B cell (primary cell): Measurements from ENCODE around the gene DCBLD2. TPM values are rescaled to one million over a fixed set of nuclear protein-coding genes. Genes with fewer than 3 reads are reported as not detected.

ENCODE experiments used
- ATAC-seq: fragments of 200-7000 bp; cut with Tn5 transposase; one replicate; pipeline ENCODE4 v1.10.0; 2021; ENCODE audit warnings: low read depth, mild to moderate bottlenecking, moderate number of reproducible peaks, moderate library complexity
- CTCF ChIA-PET: fragments of 350-600 bp; sonication (Branson Sonifier 250); formaldehyde crosslinking; loops from one replicate; lab custom pipeline; 2021; ENCODE audit warnings: antibody characterized with exemption, inconsistent platforms; lab: Charles Lee
- POLR2A ChIA-PET: fragments of 350-600 bp; sonication (Branson Sonifier 250); formaldehyde crosslinking; loops from one replicate; lab custom pipeline; 2021; ENCODE audit warnings: antibody characterized with exemption; lab: Charles Lee
- DNase-seq: peaks from one replicate; pipeline ENCODE4 v3.0.0; 2013
- H2AFZ ChIP-seq: 2 replicates; pipeline ENCODE4 v1.6.1; 2012; ENCODE audit warnings: mild to moderate bottlenecking, low read depth, low read length; ENCODE audit not compliant: insufficient read depth, poor library complexity, severe bottlenecking
- H3K27ac ChIP-seq, 2 donors: 1 replicate in 1 of 2; 2 replicates in 1 of 2; pipeline ENCODE4 v1.5.1; 2012 to 2013; ENCODE audit warnings: low read length in 2 of 2, mild to moderate bottlenecking in 2 of 2, moderate library complexity in 1 of 2
- H3K27me3 ChIP-seq, 4 experiments: fragments of 200-600 bp in 1 of 4; sonication (generic) in 1 of 4; replicated peaks in 1 of 4; 1 replicate in 2 of 4; 2 replicates in 2 of 4; pipeline versions ENCODE4 v1.6.1 to v1.7.0; 2013 to 2016; ENCODE audit warnings: low read length in 3 of 4, mild to moderate bottlenecking in 2 of 4, mixed read lengths in 1 of 4, moderate library complexity in 1 of 4; ENCODE audit not compliant: insufficient read depth in 4 of 4, control insufficient read depth in 3 of 4; ENCODE audit errors: control extremely low read depth in 1 of 4
- H3K36me3 ChIP-seq, 2 experiments: replicated peaks in 1 of 2; 1 replicate in 1 of 2; 2 replicates in 1 of 2; pipeline versions ENCODE4 v1.6.1 to v1.7.1; 2013; ENCODE audit warnings: low read length in 1 of 2; ENCODE audit not compliant: insufficient read depth in 2 of 2, control insufficient read depth in 1 of 2; ENCODE audit errors: control extremely low read depth in 1 of 2, extremely low read depth in 1 of 2
- H3K4me1 ChIP-seq, 2 donors: fragments of 200-600 bp in 1 of 2; sonication (generic) in 1 of 2; 1 replicate in 1 of 2; 2 replicates in 1 of 2; pipeline versions ENCODE4 v1.5.1 to v1.6.1; 2013 to 2017; ENCODE audit warnings: low read length in 2 of 2; ENCODE audit not compliant: control insufficient read depth in 2 of 2, insufficient read depth in 2 of 2
- H3K4me2 ChIP-seq: replicated peaks from 2 replicates; pipeline ENCODE3; 2012; ENCODE audit warnings: mild to moderate bottlenecking, low read depth, low read length; ENCODE audit not compliant: poor library complexity, severe bottlenecking
- H3K4me3 ChIP-seq, 5 experiments: fragments of 200-600 bp in 1 of 5; sonication (generic) in 1 of 5; 1 replicate in 3 of 5; 2 replicates in 2 of 5; pipeline versions ENCODE4 v1.5.1 to v1.7.0; 2011 to 2016; ENCODE audit warnings: low read length in 4 of 5, mild to moderate bottlenecking in 4 of 5, low read depth in 2 of 5, control low read depth in 1 of 5, moderate library complexity in 1 of 5; ENCODE audit not compliant: insufficient read depth in 1 of 5; ENCODE audit errors: control extremely low read depth in 1 of 5, extremely low read depth in 1 of 5
- H3K79me2 ChIP-seq: fragments of 200-600 bp; sonication (generic); one replicate; pipeline ENCODE4 v1.6.0; 2016; ENCODE audit warnings: low read length; ENCODE audit not compliant: control insufficient read depth, insufficient read depth
- H3K9ac ChIP-seq: fragments of 200-600 bp; sonication (generic); 2 replicates; pipeline ENCODE4 v1.6.1; 2017; ENCODE audit warnings: mild to moderate bottlenecking, low read length, moderate library complexity
- H3K9me3 ChIP-seq, 3 donors: one replicate each; pipeline versions ENCODE4 v1.6.1 to v1.7.1; 2013; ENCODE audit warnings: low read length in 2 of 3; ENCODE audit not compliant: control insufficient read depth in 2 of 3, insufficient read depth in 1 of 3; ENCODE audit errors: control extremely low read depth in 1 of 3
- H4K20me1 ChIP-seq: 2 replicates; pipeline ENCODE4 v1.6.0; 2012; ENCODE audit warnings: mild to moderate bottlenecking, low read length; ENCODE audit not compliant: insufficient read depth, control insufficient read depth, poor library complexity, severe bottlenecking
- H3K27ac Mint-ChIP-seq: one replicate; pipeline ENCODE4 v1.8.0; 2021; ENCODE audit warnings: mixed read lengths
- H3K27me3 Mint-ChIP-seq: one replicate; pipeline ENCODE4 v1.8.0; 2021; ENCODE audit warnings: mixed read lengths
- H3K4me1 Mint-ChIP-seq: one replicate; pipeline ENCODE4 v1.8.0; 2021; ENCODE audit warnings: mixed read lengths
- H3K4me3 Mint-ChIP-seq: one replicate; pipeline ENCODE4 v1.8.0; 2021; ENCODE audit warnings: mixed read lengths
- H3K9me3 Mint-ChIP-seq: one replicate; pipeline ENCODE4 v1.8.0; 2022; ENCODE audit warnings: mixed read lengths; ENCODE audit not compliant: insufficient read depth
- CTCF ChIP-seq: fragments of 200-600 bp; IDR thresholded peaks from one replicate; pipeline ENCODE4 v1.8.0; 2022; ENCODE audit warnings: antibody characterized with exemption, mild to moderate bottlenecking
- EZH2 ChIP-seq: IDR thresholded peaks from 2 replicates; pipeline ENCODE4 v1.6.1; 2012; ENCODE audit warnings: borderline replicate concordance, low read depth, mild to moderate bottlenecking, moderate library complexity, low read length; ENCODE audit not compliant: insufficient read depth, poor library complexity, severe bottlenecking
- WGBS: methylation state at CpG from one replicate; pipeline ENCODE4 v1.1.5; 2013; ENCODE audit warnings: missing lambda C conversion rate; ENCODE audit not compliant: insufficient coverage; 5-methylcytosine and 5-hydroxymethylcytosine counted together
- intact Hi-C: fragments of 100-400 bp; cut with micrococcal nuclease; formaldehyde crosslinking; loops from one replicate; pipeline ENCODE4 v1.10.0; 2022
- polyA plus RNA-seq: library from polyadenylated mRNA; depleted of rRNA; stranded (reverse); fragments of >200 nt; gene quantifications from 2 replicates; pipeline ENCODE4 v1.2.3, GENCODE V29; 2012
- total RNA-seq, 2 donors: library from RNA; stranded (reverse); fragments of 120-200 nt in 1 of 2; gene quantifications; 1 replicate in 1 of 2; 2 replicates in 1 of 2; pipeline versions ENCODE4 v1.2.3 to v1.2.4, GENCODE V29; 2013 to 2022

The DCBLD2 gene
- total and polyA plus RNA-seq, 2 donors (not counting 1 experiment from before 2014, with no cell fraction given), result 0.37 to 3.5 TPM

DNA sequence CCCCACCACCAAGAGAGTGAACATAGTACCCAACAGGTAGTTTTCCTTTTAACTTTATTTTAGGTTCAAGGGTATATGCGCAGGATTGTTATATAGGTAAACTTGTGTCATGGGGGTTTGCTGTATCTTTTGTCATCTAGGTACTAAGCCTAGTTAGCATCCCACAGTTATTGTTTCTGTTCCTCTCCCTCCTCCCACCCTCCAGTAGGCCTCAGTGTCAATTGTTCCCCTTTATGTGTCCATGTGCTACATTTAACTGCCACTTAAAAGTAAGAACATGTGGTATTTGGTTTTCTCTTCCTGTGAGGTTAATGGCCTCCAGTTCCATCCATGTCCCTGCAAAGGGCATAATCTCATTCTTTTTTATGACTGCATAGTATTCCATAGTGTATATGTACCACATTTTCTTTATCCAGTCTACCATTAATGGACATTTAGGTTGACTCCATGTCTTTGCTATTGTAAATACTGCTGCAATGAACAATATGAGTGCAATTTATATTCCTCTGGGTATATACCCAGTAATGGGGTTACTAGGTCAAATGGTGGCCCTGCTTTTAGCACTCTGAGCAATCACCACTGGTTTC lies 72.2 kb downstream of the DCBLD2 start:
- Histone ChIP-seq H3K9me3 (peaks cover 0 to 5% (median 1%) of the 10 kb centered on the region in 3 donors), H4K20me1 (no peaks in the 10 kb centered on the region), H3K9ac (no peak overlapping the region), H3K4me1 (no peaks in the 10 kb centered on the region), H3K27ac (no peak overlapping the region), H3K27me3 (no peaks in the 10 kb centered on the region), H3K36me3 (no peaks in the 10 kb centered on the region), H2AFZ (no peak overlapping the region), H3K4me3 (no peak overlapping the region), H3K79me2 (no peaks in the 10 kb centered on the region), H3K4me2 (no peak overlapping the region)
- POLR2A ChIA-PET, result no interaction called here
- DNase-seq (no peak), ATAC-seq (no peak)
- Mint-ChIP-seq H3K9me3 (peaks cover 11% of the 10 kb centered on the region), H3K4me1 (no peaks in the 10 kb centered on the region), H3K27me3 (no peaks in the 10 kb centered on the region), H3K27ac (no peak overlapping the region), H3K4me3 (no peak overlapping the region)
- WGBS, result no CpG with 5 or more reads among the region's 1 CpG
- TF ChIP-seq CTCF (no peak), EZH2 (no peak)
- intact Hi-C loops, result no loop called here
- CTCF ChIA-PET, result no interaction called here

DNA sequence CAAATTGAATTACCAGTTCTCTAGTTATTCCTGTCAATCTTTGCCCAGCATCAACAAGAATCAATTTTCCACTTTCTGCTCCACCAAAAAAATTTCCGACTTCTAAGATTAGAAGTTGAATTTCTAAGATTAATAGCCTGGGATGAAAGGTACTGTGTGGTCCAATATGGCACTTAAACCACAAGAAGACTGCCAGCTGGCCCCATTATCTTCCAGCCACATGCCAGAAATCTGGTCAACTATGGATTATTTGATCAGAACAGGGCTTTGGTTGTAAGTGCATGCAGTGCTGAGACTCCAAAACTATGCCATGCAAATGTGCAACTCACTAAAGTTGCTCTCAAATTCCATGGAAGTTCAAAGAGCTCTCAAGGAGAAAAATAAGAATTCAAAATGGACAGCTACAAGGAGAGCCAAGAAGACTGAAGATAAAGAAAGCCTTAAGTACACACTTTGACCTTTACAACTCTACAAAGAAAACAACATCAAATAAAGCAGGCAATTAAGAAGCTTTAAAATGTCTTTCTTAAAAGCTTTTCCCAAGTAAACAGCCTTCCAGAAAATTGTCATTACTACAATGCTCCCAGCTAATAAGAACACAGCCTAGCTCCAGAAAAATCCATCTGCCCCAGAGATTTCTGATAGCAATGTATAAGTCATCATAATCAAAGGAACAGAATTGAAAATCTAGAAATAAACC lies 74.1 kb downstream of the DCBLD2 start:
- Histone ChIP-seq H3K9me3 (peaks cover 0 to 1% (median 0%) of the 10 kb centered on the region in 3 donors), H3K4me3 (no peak overlapping the region), H2AFZ (no peak overlapping the region), H3K27ac (no peak overlapping the region), H3K9ac (no peak overlapping the region), H3K36me3 (no peaks in the 10 kb centered on the region), H3K79me2 (no peaks in the 10 kb centered on the region), H4K20me1 (no peaks in the 10 kb centered on the region), H3K4me2 (no peak overlapping the region), H3K27me3 (no peaks in the 10 kb centered on the region), H3K4me1 (no peaks in the 10 kb centered on the region)
- H3K4me3 Mint-ChIP-seq, result no peak overlapping the region
- DNase-seq (no peak), ATAC-seq (no peak)
- no CpG with 5 or more reads among the region's 1 CpG for WGBS
- intact Hi-C loops, result no loop called here
- no peaks in the 10 kb centered on the region for H3K27me3 Mint-ChIP-seq
- peaks cover 11% of the 10 kb centered on the region for H3K9me3 Mint-ChIP-seq
- ChIA-PET CTCF (interaction anchor here (1.1 to 2.8 kb wide), 4 partner anchors 9 to 13 kb away, joined by 4 to 11 read pairs (median 5); no protein-coding TSS in a partner anchor), POLR2A (no interaction called here)
- TF ChIP-seq CTCF, result no peak
- TF ChIP-seq EZH2, result no peak
- H3K4me1 Mint-ChIP-seq, result no peaks in the 10 kb centered on the region
- no peak overlapping the region for H3K27ac Mint-ChIP-seq
